ENCODE results near the gene TMEM30B.

DNA sequence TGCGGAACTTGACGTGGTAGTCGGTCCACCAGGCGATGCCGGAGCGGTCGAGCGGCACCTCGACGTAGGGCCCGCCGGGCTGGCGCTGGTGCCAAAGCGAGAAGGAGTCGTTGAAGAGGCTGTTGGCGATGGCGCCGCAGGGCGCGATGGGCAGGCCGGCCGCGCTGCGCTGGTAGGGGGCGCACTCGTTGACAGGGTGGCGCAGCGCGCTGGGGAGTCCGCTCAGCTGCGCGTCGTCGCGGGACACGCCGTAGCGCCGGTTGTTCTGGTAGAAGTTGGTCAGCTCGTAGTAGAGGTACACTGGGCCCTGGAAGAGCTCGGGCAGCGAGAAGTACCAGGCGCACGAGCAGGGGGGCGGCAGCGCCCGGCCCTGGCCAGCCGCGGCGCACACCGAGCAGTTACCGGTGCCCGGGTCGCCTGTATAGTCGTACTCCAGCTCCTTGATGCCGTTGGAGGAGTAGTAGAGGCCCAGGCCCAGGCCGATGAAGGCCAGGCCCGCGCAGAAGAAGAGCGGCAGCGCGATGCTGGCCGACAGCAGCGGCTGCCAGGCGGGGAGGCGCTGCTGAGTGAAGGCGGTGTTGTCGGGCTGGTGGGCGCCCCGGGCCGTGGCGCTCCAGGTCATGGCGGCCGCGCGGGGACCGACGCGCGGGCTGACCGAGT, 482 bp downstream of the TMEM30B start:
- TF ChIP-seq ZFP30 (CRISPR knock-in tag; IDR thresholded peaks at IDR 0.05; ENCODE audit: borderline replicate concordance) (no peak), TRIM24 (IDR thresholded peaks at IDR 0.05) (no peak), TCF7L2 (IDR thresholded peaks at IDR 0.05; ENCODE audit: low read depth, low read length) (no peak), MCM3 (IDR thresholded peaks at IDR 0.05) (no peak), EZH2 (IDR thresholded peaks at IDR 0.05; ENCODE audit: borderline replicate concordance, low read depth, low read length) (no peak), SRF (CRISPR knock-in tag; IDR thresholded peaks at IDR 0.05) (no peak), ZNF175 (CRISPR knock-in tag; IDR thresholded peaks at IDR 0.05; ENCODE audit: low read depth) (no peak), NFXL1 (CRISPR knock-in tag; IDR thresholded peaks at IDR 0.05) (no peak), ZSCAN29 (IDR thresholded peaks at IDR 0.05) (no peak), KLF6 (CRISPR knock-in tag; IDR thresholded peaks at IDR 0.05; ENCODE audit: borderline replicate concordance) (no peak), ZNF561 (CRISPR knock-in tag; conservative IDR thresholded peaks at IDR 0.05) (no peak)
- TF ChIP-seq, protein P1, sequence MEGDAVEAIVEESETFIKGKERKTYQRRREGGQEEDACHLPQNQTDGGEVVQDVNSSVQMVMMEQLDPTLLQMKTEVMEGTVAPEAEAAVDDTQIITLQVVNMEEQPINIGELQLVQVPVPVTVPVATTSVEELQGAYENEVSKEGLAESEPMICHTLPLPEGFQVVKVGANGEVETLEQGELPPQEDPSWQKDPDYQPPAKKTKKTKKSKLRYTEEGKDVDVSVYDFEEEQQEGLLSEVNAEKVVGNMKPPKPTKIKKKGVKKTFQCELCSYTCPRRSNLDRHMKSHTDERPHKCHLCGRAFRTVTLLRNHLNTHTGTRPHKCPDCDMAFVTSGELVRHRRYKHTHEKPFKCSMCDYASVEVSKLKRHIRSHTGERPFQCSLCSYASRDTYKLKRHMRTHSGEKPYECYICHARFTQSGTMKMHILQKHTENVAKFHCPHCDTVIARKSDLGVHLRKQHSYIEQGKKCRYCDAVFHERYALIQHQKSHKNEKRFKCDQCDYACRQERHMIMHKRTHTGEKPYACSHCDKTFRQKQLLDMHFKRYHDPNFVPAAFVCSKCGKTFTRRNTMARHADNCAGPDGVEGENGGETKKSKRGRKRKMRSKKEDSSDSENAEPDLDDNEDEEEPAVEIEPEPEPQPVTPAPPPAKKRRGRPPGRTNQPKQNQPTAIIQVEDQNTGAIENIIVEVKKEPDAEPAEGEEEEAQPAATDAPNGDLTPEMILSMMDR (IDR thresholded peaks at IDR 0.05 in 2 of 3, conservative IDR thresholded peaks at IDR 0.05 in 1 of 3; ENCODE audit: insufficient read depth in 2 of 3, low read depth in 1 of 3, low read length in 3 of 3): no peak
- TF ChIP-seq, protein P2, sequence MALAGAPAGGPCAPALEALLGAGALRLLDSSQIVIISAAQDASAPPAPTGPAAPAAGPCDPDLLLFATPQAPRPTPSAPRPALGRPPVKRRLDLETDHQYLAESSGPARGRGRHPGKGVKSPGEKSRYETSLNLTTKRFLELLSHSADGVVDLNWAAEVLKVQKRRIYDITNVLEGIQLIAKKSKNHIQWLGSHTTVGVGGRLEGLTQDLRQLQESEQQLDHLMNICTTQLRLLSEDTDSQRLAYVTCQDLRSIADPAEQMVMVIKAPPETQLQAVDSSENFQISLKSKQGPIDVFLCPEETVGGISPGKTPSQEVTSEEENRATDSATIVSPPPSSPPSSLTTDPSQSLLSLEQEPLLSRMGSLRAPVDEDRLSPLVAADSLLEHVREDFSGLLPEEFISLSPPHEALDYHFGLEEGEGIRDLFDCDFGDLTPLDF (CRISPR knock-in tag; IDR thresholded peaks at IDR 0.05): no peak

Data from K562 (cell line).